SIG-M5 (cell line): Measurements from ENCODE around the gene SLC12A9.
"Not testable (repeated sequence)": the region's sequence is repeated elsewhere in the genome, so short reads cannot be mapped to it uniquely, and the experiment has no call there.

ENCODE experiments used
- DNase-seq: peaks from one replicate; lab custom pipeline; 2025; lab: John Stamatoyannopoulos, UW

Gene SLC12A9

GRCh38 chr7:100895956-100896731 is 43.6 kb downstream of the SLC12A9 start:
- no peak for DNase-seq

- no peak for DNase-seq
Observed at GRCh38 chr7:100896732-100897608, 44.5 kb downstream of the SLC12A9 start.

GRCh38 chr7:100897772-100898454 is 45.4 kb downstream of the SLC12A9 start:
- no peak for DNase-seq

GRCh38 chr7:100899432-100899831 is 46.9 kb downstream of the SLC12A9 start:
- no peak for DNase-seq

- no peak for DNase-seq
Observed at GRCh38 chr7:100900978-100901377, 48.5 kb downstream of the SLC12A9 start.

GRCh38 chr7:100901921-100902332 is 49.4 kb downstream of the SLC12A9 start:
- no peak for DNase-seq

- no peak for DNase-seq
Observed at GRCh38 chr7:100902638-100903037, 50.1 kb downstream of the SLC12A9 start.

GRCh38 chr7:100908512-100908911 is 56.0 kb downstream of the SLC12A9 start:
- DNase-seq: no peak

- not testable (repeated sequence) for DNase-seq
Observed at GRCh38 chr7:100910443-100910842, 57.9 kb downstream of the SLC12A9 start.

GRCh38 chr7:100911484-100911883 is 59.0 kb downstream of the SLC12A9 start:
- DNase-seq: no peak

- DNase-seq: no peak
Observed at GRCh38 chr7:100914208-100914878, 61.8 kb downstream of the SLC12A9 start.

GRCh38 chr7:100914879-100915447 is 62.5 kb downstream of the SLC12A9 start:
- DNase-seq: no peak
